WTC11 (cell line): ENCODE data around the gene FAM78B. TPM values are rescaled to one million over a fixed set of nuclear protein-coding genes. Genes with fewer than 3 reads are reported as not detected.

Experiments used
- ATAC-seq: fragments of 200-7000 bp; cut with Tn5 transposase; 2 replicates; pipeline ENCODE4 v1.10.0; 2021; ENCODE audit warnings: mild to moderate bottlenecking, moderate library complexity
- CTCF ChIA-PET: fragments of 300-600 bp; sonication (Branson Sonifier 250); formaldehyde crosslinking; loops from one replicate; lab custom pipeline; 2021; ENCODE audit warnings: antibody characterized with exemption; lab: Charles Lee
- POLR2A ChIA-PET: fragments of 350-600 bp; sonication (Branson Sonifier 250); formaldehyde crosslinking; loops from one replicate; lab custom pipeline; 2021; ENCODE audit warnings: antibody characterized with exemption; lab: Charles Lee
- DNase-seq: peaks from one replicate; pipeline ENCODE4 v3.0.0; 2021; ENCODE audit warnings: low spot score
- H3K27ac Mint-ChIP-seq: 2 replicates; pipeline ENCODE4 v1.8.0; 2021; ENCODE audit warnings: mixed read lengths
- H3K27me3 Mint-ChIP-seq: 2 replicates; pipeline ENCODE4 v1.8.0; 2021; ENCODE audit warnings: low read depth, mild to moderate bottlenecking, moderate library complexity, mixed read lengths
- H3K36me3 Mint-ChIP-seq: 2 replicates; pipeline ENCODE4 v1.8.0; 2021; ENCODE audit warnings: mixed read lengths
- H3K4me1 Mint-ChIP-seq: 2 replicates; pipeline ENCODE4 v1.8.0; 2022; ENCODE audit warnings: mixed read lengths
- H3K4me3 Mint-ChIP-seq: 2 replicates; pipeline ENCODE4 v1.8.0; 2021; ENCODE audit warnings: mild to moderate bottlenecking, moderate library complexity, mixed read lengths
- H3K9me3 Mint-ChIP-seq: 2 replicates; pipeline ENCODE4 v1.8.0; 2021; ENCODE audit warnings: mixed read lengths
- CREB1 ChIP-seq: sonication (generic); formaldehyde crosslinking; IDR thresholded peaks from 2 replicates; pipeline ENCODE4 v1.8.0; 2023; ENCODE audit warnings: mild to moderate bottlenecking, missing genetic modification reagents
- JAZF1 ChIP-seq: fragments of 250-450 bp; sonication (Bioruptor Pico); IDR thresholded peaks from 2 replicates; pipeline ENCODE4 v1.9.0; 2021; ENCODE audit warnings: moderate library complexity, mild to moderate bottlenecking, inconsistent platforms
- MXD4 ChIP-seq: fragments of 250-450 bp; sonication (Bioruptor Pico); IDR thresholded peaks from 2 replicates; pipeline ENCODE4 v1.8.0; 2021; ENCODE audit warnings: mild to moderate bottlenecking, moderate library complexity, borderline replicate concordance
- PREB ChIP-seq: sonication (generic); formaldehyde crosslinking; IDR thresholded peaks from 2 replicates; pipeline ENCODE4 v1.8.1; 2022; ENCODE audit warnings: mild to moderate bottlenecking, missing genetic modification reagents, moderate library complexity, borderline replicate concordance
- RORB ChIP-seq: fragments of 250-450 bp; sonication (Bioruptor Pico); IDR thresholded peaks from 2 replicates; pipeline ENCODE4 v1.9.0; 2021; ENCODE audit warnings: mild to moderate bottlenecking
- STAT6 ChIP-seq: sonication (generic); formaldehyde crosslinking; conservative IDR thresholded peaks from 2 replicates; pipeline ENCODE4 v1.8.1; 2023; ENCODE audit warnings: mild to moderate bottlenecking, low read depth, missing genetic modification reagents, moderate library complexity
- TCF7 ChIP-seq: sonication (generic); formaldehyde crosslinking; IDR thresholded peaks from 2 replicates; pipeline ENCODE4 v1.8.0; 2022; ENCODE audit warnings: mild to moderate bottlenecking, low read depth, missing genetic modification reagents, moderate library complexity
- ZNF425 ChIP-seq: fragments of 250-450 bp; sonication (Bioruptor Pico); conservative IDR thresholded peaks from 2 replicates; pipeline ENCODE4 v1.9.0; 2021; ENCODE audit warnings: mild to moderate bottlenecking
- ZNF532 ChIP-seq: fragments of 250-450 bp; sonication (Bioruptor Pico); IDR thresholded peaks from 2 replicates; pipeline ENCODE4 v1.9.0; 2021; ENCODE audit warnings: mild to moderate bottlenecking, borderline replicate concordance
- ZSCAN18 ChIP-seq: fragments of 250-450 bp; sonication (Bioruptor Pico); IDR thresholded peaks from 2 replicates; pipeline ENCODE4 v2.1.2; 2022; ENCODE audit warnings: mild to moderate bottlenecking, moderate library complexity
- total RNA-seq: library from RNA; stranded (reverse); gene quantifications from 3 replicates; pipeline ENCODE4 v1.2.3, GENCODE V29; 2021
- TF ChIP-seq, protein P1 (sequence below): fragments of 250-450 bp; sonication (Bioruptor Pico); IDR thresholded peaks from 2 replicates; pipeline ENCODE4 v1.8.0; 2021; ENCODE audit warnings: mild to moderate bottlenecking
- TF ChIP-seq, protein P2 (sequence below): sonication (generic); formaldehyde crosslinking; IDR thresholded peaks from 2 replicates; pipeline ENCODE4 v1.8.0; 2023; ENCODE audit warnings: missing genetic modification reagents, mild to moderate bottlenecking, borderline replicate concordance
- TF ChIP-seq, protein P3 (sequence below): fragments of 250-450 bp; sonication (Bioruptor Pico); IDR thresholded peaks from 2 replicates; pipeline ENCODE4 v1.9.0; 2021; ENCODE audit warnings: moderate library complexity, mild to moderate bottlenecking, inconsistent platforms, borderline replicate concordance

Gene FAM78B
- total RNA-seq, 1 experiment from 2014 or later, result 2.6 TPM

DNA sequence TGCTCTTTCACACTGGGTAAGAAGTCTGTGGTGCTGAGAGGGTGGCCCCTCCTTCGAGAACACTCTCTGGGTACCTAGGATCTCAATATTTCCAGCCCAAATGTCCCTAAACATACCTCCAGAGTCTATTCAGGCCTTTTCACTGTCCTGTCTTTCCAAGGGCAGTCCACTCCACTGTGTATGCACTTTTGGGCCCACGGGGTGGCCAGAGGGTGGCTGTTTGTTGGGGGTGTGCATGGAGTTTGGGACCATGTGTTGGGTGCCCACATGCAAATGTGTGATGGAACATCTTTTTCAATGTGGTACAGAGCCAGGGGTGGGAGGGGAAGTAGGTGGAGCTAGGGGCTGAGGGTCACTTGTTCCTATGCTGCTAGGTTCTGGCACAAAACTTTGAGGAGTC lies 87.5 kb downstream of the FAM78B start (continued):
- TF ChIP-seq ZNF532 (CRISPR knock-in tag), result no peak
- TF ChIP-seq, protein P1, sequence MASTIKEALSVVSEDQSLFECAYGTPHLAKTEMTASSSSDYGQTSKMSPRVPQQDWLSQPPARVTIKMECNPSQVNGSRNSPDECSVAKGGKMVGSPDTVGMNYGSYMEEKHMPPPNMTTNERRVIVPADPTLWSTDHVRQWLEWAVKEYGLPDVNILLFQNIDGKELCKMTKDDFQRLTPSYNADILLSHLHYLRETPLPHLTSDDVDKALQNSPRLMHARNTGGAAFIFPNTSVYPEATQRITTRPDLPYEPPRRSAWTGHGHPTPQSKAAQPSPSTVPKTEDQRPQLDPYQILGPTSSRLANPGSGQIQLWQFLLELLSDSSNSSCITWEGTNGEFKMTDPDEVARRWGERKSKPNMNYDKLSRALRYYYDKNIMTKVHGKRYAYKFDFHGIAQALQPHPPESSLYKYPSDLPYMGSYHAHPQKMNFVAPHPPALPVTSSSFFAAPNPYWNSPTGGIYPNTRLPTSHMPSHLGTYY (CRISPR knock-in tag), result no peak

DNA sequence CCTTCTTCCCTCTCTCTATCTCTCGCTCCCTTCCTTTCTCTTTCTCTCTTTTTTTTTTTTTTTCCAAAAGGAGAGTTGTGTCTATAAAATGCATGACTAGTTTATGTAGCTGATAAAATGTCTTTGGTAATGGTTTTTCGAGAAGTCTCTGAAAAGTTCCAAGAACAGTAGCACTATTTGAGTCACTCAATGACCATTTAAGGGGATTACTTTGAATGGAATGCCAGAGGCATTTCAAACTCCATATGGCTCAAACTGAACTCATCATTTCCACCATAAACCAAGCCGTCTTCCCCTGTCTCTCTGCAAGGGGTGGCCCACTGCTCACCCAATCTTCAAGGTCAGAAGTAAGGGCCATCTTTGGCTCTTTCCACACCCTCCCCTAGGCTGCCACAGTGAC lies 93.3 kb downstream of the FAM78B start:
- DNase-seq (no peak), ATAC-seq (no peak)
- ChIA-PET POLR2A (no interaction called here), CTCF (no interaction called here)
- Mint-ChIP-seq H3K27ac (no peak overlapping the region), H3K9me3 (no peaks in the 10 kb centered on the region), H3K36me3 (no peaks in the 10 kb centered on the region), H3K4me1 (no peaks in the 10 kb centered on the region), H3K4me3 (no peak overlapping the region), H3K27me3 (no peaks in the 10 kb centered on the region)
- TF ChIP-seq, protein P2, sequence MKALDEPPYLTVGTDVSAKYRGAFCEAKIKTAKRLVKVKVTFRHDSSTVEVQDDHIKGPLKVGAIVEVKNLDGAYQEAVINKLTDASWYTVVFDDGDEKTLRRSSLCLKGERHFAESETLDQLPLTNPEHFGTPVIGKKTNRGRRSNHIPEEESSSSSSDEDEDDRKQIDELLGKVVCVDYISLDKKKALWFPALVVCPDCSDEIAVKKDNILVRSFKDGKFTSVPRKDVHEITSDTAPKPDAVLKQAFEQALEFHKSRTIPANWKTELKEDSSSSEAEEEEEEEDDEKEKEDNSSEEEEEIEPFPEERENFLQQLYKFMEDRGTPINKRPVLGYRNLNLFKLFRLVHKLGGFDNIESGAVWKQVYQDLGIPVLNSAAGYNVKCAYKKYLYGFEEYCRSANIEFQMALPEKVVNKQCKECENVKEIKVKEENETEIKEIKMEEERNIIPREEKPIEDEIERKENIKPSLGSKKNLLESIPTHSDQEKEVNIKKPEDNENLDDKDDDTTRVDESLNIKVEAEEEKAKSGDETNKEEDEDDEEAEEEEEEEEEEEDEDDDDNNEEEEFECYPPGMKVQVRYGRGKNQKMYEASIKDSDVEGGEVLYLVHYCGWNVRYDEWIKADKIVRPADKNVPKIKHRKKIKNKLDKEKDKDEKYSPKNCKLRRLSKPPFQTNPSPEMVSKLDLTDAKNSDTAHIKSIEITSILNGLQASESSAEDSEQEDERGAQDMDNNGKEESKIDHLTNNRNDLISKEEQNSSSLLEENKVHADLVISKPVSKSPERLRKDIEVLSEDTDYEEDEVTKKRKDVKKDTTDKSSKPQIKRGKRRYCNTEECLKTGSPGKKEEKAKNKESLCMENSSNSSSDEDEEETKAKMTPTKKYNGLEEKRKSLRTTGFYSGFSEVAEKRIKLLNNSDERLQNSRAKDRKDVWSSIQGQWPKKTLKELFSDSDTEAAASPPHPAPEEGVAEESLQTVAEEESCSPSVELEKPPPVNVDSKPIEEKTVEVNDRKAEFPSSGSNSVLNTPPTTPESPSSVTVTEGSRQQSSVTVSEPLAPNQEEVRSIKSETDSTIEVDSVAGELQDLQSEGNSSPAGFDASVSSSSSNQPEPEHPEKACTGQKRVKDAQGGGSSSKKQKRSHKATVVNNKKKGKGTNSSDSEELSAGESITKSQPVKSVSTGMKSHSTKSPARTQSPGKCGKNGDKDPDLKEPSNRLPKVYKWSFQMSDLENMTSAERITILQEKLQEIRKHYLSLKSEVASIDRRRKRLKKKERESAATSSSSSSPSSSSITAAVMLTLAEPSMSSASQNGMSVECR (CRISPR knock-in tag), result no peak
- no peak for TF ChIP-seq CREB1 (CRISPR knock-in tag)
- no peak for TF ChIP-seq MXD4
- TF ChIP-seq RORB (CRISPR knock-in tag), result no peak
- no peak for TF ChIP-seq JAZF1 (CRISPR knock-in tag)
- no peak for TF ChIP-seq PREB
- no peak for TF ChIP-seq TCF7 (CRISPR knock-in tag)
- TF ChIP-seq, protein P3, sequence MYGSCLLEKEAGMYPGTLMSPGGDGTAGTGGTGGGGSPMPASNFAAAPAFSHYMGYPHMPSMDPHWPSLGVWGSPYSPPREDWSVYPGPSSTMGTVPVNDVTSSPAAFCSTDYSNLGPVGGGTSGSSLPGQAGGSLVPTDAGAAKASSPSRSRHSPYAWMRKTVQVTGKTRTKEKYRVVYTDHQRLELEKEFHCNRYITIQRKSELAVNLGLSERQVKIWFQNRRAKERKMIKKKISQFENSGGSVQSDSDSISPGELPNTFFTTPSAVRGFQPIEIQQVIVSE, result no peak
- TF ChIP-seq ZNF425 (CRISPR knock-in tag), result no peak
- TF ChIP-seq ZSCAN18, result no peak
- no peak for TF ChIP-seq STAT6 (CRISPR knock-in tag)
